T-cell (primary cell): ENCODE data around the gene CTSK. TPM values are rescaled to one million over a fixed set of nuclear protein-coding genes. Genes with fewer than 3 reads are reported as not detected.

Source experiments
- ATAC-seq, 4 experiments: fragments of 200-7000 bp in 3 of 4; fragments of 150-1000 bp in 1 of 4; cut with Tn5 transposase; replicated peaks in 1 of 4; 1 replicate in 3 of 4; 2 replicates in 1 of 4; pipeline ENCODE4 v1.10.0; 2021; ENCODE audit warnings: moderate library complexity in 3 of 4, mild to moderate bottlenecking in 2 of 4, moderate number of reproducible peaks in 1 of 4
- CTCF ChIA-PET, 2 donors: fragments of 300-600 bp; sonication (Branson Sonifier 250); formaldehyde crosslinking; loops; one replicate each; lab custom pipeline; 2022; ENCODE audit warnings: antibody characterized with exemption in 2 of 2; lab: Charles Lee
- POLR2A ChIA-PET, 2 donors: fragments of 300-600 bp; sonication (Branson Sonifier 250); formaldehyde crosslinking; loops; one replicate each; lab custom pipeline; 2022; ENCODE audit warnings: antibody characterized with exemption in 2 of 2; lab: Charles Lee
- DNase-seq, 35 experiments: peaks; one replicate each; pipeline versions ENCODE4 v3.0.0 to v3.0.0-alpha.2; 2013 to 2023
- H3K27ac ChIP-seq: one replicate; pipeline ENCODE4 v1.5.1; 2013; ENCODE audit warnings: low read length
- H3K27me3 ChIP-seq, 2 experiments: replicated peaks in 1 of 2; 1 replicate in 1 of 2; 2 replicates in 1 of 2; pipeline versions ENCODE4 v1.6.1 to v1.7.0; 2013; ENCODE audit warnings: low read length in 1 of 2, mixed read lengths in 1 of 2; ENCODE audit not compliant: control insufficient read depth in 2 of 2, insufficient read depth in 2 of 2; ENCODE audit errors: extremely low read depth in 1 of 2
- H3K36me3 ChIP-seq, 2 donors: 1 replicate in 1 of 2; 2 replicates in 1 of 2; pipeline versions ENCODE4 v1.6.1 to v1.7.0; 2013; ENCODE audit warnings: low read length in 1 of 2; ENCODE audit not compliant: control insufficient read depth in 2 of 2, insufficient read depth in 1 of 2; ENCODE audit errors: extremely low read depth in 1 of 2
- H3K4me1 ChIP-seq, 2 experiments: 1 replicate in 1 of 2; 2 replicates in 1 of 2; pipeline versions ENCODE4 v1.6.1 to v1.7.0; 2013; ENCODE audit warnings: low read length in 2 of 2, mixed read lengths in 1 of 2; ENCODE audit not compliant: insufficient read depth in 2 of 2, control insufficient read depth in 1 of 2; ENCODE audit errors: extremely low read depth in 1 of 2
- H3K4me3 ChIP-seq, 2 donors: 1 replicate in 1 of 2; 2 replicates in 1 of 2; pipeline versions ENCODE4 v1.5.1 to v1.7.0; 2013; ENCODE audit warnings: mild to moderate bottlenecking in 2 of 2, low read length in 1 of 2, moderate library complexity in 1 of 2; ENCODE audit not compliant: control insufficient read depth in 1 of 2; ENCODE audit errors: extremely low read depth in 1 of 2
- H3K9me3 ChIP-seq: 2 replicates; pipeline ENCODE4 v1.7.0; 2013
- H3K27ac Mint-ChIP-seq, 2 donors: one replicate each; pipeline ENCODE4 v1.8.0; 2020 to 2021; ENCODE audit warnings: mild to moderate bottlenecking in 2 of 2, mixed read lengths in 2 of 2
- H3K27me3 Mint-ChIP-seq, 2 donors: one replicate each; pipeline ENCODE4 v1.8.0; 2021 to 2022; ENCODE audit warnings: mixed read lengths in 2 of 2
- H3K36me3 Mint-ChIP-seq: one replicate; pipeline ENCODE4 v1.8.0; 2021; ENCODE audit warnings: mixed read lengths
- H3K4me1 Mint-ChIP-seq, 3 donors: one replicate each; pipeline ENCODE4 v1.8.0; 2020 to 2022; ENCODE audit warnings: mixed read lengths in 3 of 3, mild to moderate bottlenecking in 1 of 3
- H3K4me3 Mint-ChIP-seq, 3 donors: one replicate each; pipeline ENCODE4 v1.8.0; 2020 to 2022; ENCODE audit warnings: mild to moderate bottlenecking in 3 of 3, mixed read lengths in 3 of 3, moderate library complexity in 3 of 3
- H3K9me3 Mint-ChIP-seq, 3 donors: one replicate each; pipeline ENCODE4 v1.8.0; 2020 to 2022; ENCODE audit warnings: mixed read lengths in 3 of 3
- WGBS: methylation state at CpG from one replicate; pipeline ENCODE4 v1.1.5; 2013; ENCODE audit warnings: missing lambda C conversion rate; ENCODE audit not compliant: insufficient coverage; 5-methylcytosine and 5-hydroxymethylcytosine counted together
- total RNA-seq, 35 experiments: library from RNA in 6 of 35; stranded (reverse) in 6 of 35; fragments of 120-200 nt in 1 of 35; gene quantifications; one replicate each; pipeline versions ENCODE4 v1.2.1 to v1.2.4 and lab custom pipeline; 2013 to 2026

CTSK gene
- total RNA-seq, 5 donors from 2014 or later (not counting 1 experiment from before 2014, with no cell fraction given), result 6.1 to 14.1 (median 7.3) TPM

- POLR2A ChIA-PET, result no interaction called here
- H3K27me3 Mint-ChIP-seq, result no peaks in the 10 kb centered on the region
Measured at GRCh38 chr1:150829751-150830150, 21.7 kb upstream of the CTSK start.

GRCh38 chr1:150826299-150826698 is 18.2 kb upstream of the CTSK start:
- ChIA-PET CTCF (interaction anchor here in 1 of 2 donors (1.0 kb wide), 1 partner anchor 96 kb away, joined by 3 read pairs; no protein-coding TSS in a partner anchor), POLR2A (interaction anchor here (0.6 to 0.7 kb wide), 2 partner anchors 14 to 843 kb away, joined by 3 to 4 read pairs; no protein-coding TSS in a partner anchor)
- H3K4me1 ChIP-seq, result no peaks in the 10 kb centered on the region
- Mint-ChIP-seq H3K36me3 (peaks cover 36% of the 10 kb centered on the region), H3K4me1 (no peaks in the 10 kb centered on the region), H3K27ac (no peak overlapping the region), H3K9me3 (no peaks in the 10 kb centered on the region), H3K27me3 (no peaks in the 10 kb centered on the region), H3K4me3 (no peak overlapping the region)
- DNase-seq (no peak), ATAC-seq (no peak)
- H3K9me3 ChIP-seq, result no peaks in the 10 kb centered on the region
- H3K4me3 ChIP-seq, result no peak overlapping the region
- H3K27me3 ChIP-seq, result no peaks in the 10 kb centered on the region
- no CpG with 5 or more reads among the region's 1 CpG for WGBS
- H3K27ac ChIP-seq, result no peak overlapping the region
- peaks cover 0 to 49% of the 10 kb centered on the region in 2 donors for H3K36me3 ChIP-seq

More at GRCh38 chr1:150829751-150830150, 21.7 kb upstream of the CTSK start:
- DNase-seq, result no peak
- H3K27ac ChIP-seq, result no peak overlapping the region
- Mint-ChIP-seq H3K4me3 (no peak overlapping the region), H3K4me1 (peaks cover 0 to 4% (median 0%) of the 10 kb centered on the region in 3 donors), H3K36me3 (peaks cover 54% of the 10 kb centered on the region), H3K27ac (no peak overlapping the region), H3K9me3 (no peaks in the 10 kb centered on the region)
- peaks cover 0 to 62% of the 10 kb centered on the region in 2 donors for H3K36me3 ChIP-seq
- no peaks in the 10 kb centered on the region for H3K27me3 ChIP-seq
- ATAC-seq, result no peak
- 92% methylated on average over 5 of the region's 7 CpGs for WGBS
- H3K9me3 ChIP-seq, result no peaks in the 10 kb centered on the region
- no peaks in the 10 kb centered on the region for H3K4me1 ChIP-seq
- H3K4me3 ChIP-seq, result no peak overlapping the region
- CTCF ChIA-PET, result no interaction called here

GRCh38 chr1:150820730-150821512 is 12.9 kb upstream of the CTSK start:
- no peaks in the 10 kb centered on the region for H3K4me1 ChIP-seq
- peaks cover 6 to 51% of the 10 kb centered on the region in 2 donors for H3K36me3 ChIP-seq
- H3K27me3 Mint-ChIP-seq, result no peaks in the 10 kb centered on the region
- no peak for DNase-seq
- POLR2A ChIA-PET, result no interaction called here
- H3K4me1 Mint-ChIP-seq, result no peaks in the 10 kb centered on the region
- no peak overlapping the region for H3K4me3 ChIP-seq
- H3K27ac Mint-ChIP-seq, result peak overlapping the region in 1 of 2 donors; percentile 23
- no peaks in the 10 kb centered on the region for H3K9me3 ChIP-seq
- H3K27ac ChIP-seq, result no peak overlapping the region
- H3K36me3 Mint-ChIP-seq, result peaks cover 41% of the 10 kb centered on the region
- H3K27me3 ChIP-seq, result no peaks in the 10 kb centered on the region
- ATAC-seq, result no peak
- CTCF ChIA-PET, result interaction anchor here in 1 of 2 donors (0.6 kb wide), 1 partner anchor 430 kb away, joined by 8 read pairs; no protein-coding TSS in a partner anchor
- no peaks in the 10 kb centered on the region for H3K9me3 Mint-ChIP-seq
- no peak overlapping the region for H3K4me3 Mint-ChIP-seq
- WGBS, result no CpG with 5 or more reads among the region's 7 CpGs

- ATAC-seq, result no peak
- Mint-ChIP-seq H3K27ac (no peak overlapping the region), H3K4me1 (no peaks in the 10 kb centered on the region), H3K4me3 (no peak overlapping the region), H3K27me3 (no peaks in the 10 kb centered on the region), H3K36me3 (peaks cover 39% of the 10 kb centered on the region), H3K9me3 (no peaks in the 10 kb centered on the region)
- Histone ChIP-seq H3K9me3 (no peaks in the 10 kb centered on the region), H3K27ac (no peak overlapping the region), H3K4me3 (no peak overlapping the region), H3K4me1 (no peaks in the 10 kb centered on the region), H3K36me3 (peaks cover 9 to 62% of the 10 kb centered on the region in 2 donors), H3K27me3 (no peaks in the 10 kb centered on the region)
- no CpG with 5 or more reads among the region's 4 CpGs for WGBS
- ChIA-PET CTCF (no interaction called here), POLR2A (interaction anchor here in 1 of 2 donors (0.7 kb wide), 1 partner anchor 144 kb away, joined by 4 read pairs; no protein-coding TSS in a partner anchor)
- DNase-seq, result no peak
Measured at GRCh38 chr1:150815871-150816270, 7.8 kb upstream of the CTSK start.

GRCh38 chr1:150813028-150813707 is 5.1 kb upstream of the CTSK start:
- H3K36me3 ChIP-seq, result peaks cover 3 to 60% of the 10 kb centered on the region in 2 donors
- no peaks in the 10 kb centered on the region for H3K27me3 Mint-ChIP-seq
- no peak overlapping the region for H3K27ac ChIP-seq
- 87% methylated on average over 5 of the region's 5 CpGs for WGBS
- H3K36me3 Mint-ChIP-seq, result peaks cover 26% of the 10 kb centered on the region
- H3K4me1 Mint-ChIP-seq, result peaks cover 1 to 3% (median 1%) of the 10 kb centered on the region in 3 donors
- H3K27me3 ChIP-seq, result no peaks in the 10 kb centered on the region
- no peaks in the 10 kb centered on the region for H3K9me3 Mint-ChIP-seq
- POLR2A ChIA-PET, result interaction anchor here in 1 of 2 donors (0.6 kb wide), 1 partner anchor 9 kb away, joined by 4 read pairs; no protein-coding TSS in a partner anchor
- H3K4me3 Mint-ChIP-seq, result no peak overlapping the region
- H3K27ac Mint-ChIP-seq, result no peak overlapping the region
- CTCF ChIA-PET, result no interaction called here
- no peaks in the 10 kb centered on the region for H3K4me1 ChIP-seq
- H3K4me3 ChIP-seq, result no peak overlapping the region
- H3K9me3 ChIP-seq, result no peaks in the 10 kb centered on the region
- DNase-seq (peak in 8 of 35 experiments; percentile 2 to 24 (median 4)), ATAC-seq (no peak)

- Mint-ChIP-seq H3K9me3 (no peaks in the 10 kb centered on the region), H3K4me3 (no peak overlapping the region), H3K4me1 (peaks cover 16 to 22% (median 16%) of the 10 kb centered on the region in 3 donors), H3K27ac (no peak overlapping the region), H3K36me3 (peaks cover 11% of the 10 kb centered on the region), H3K27me3 (no peaks in the 10 kb centered on the region)
- H3K4me1 ChIP-seq, result peaks cover 0 to 6% of the 10 kb centered on the region in 2 experiments
- no peaks in the 10 kb centered on the region for H3K27me3 ChIP-seq
- 90% methylated on average over 4 of the region's 9 CpGs for WGBS
- POLR2A ChIA-PET, result no interaction called here
- no peak overlapping the region for H3K4me3 ChIP-seq
- no peaks in the 10 kb centered on the region for H3K9me3 ChIP-seq
- DNase-seq (no peak), ATAC-seq (no peak)
- CTCF ChIA-PET, result interaction anchor here in 1 of 2 donors (0.6 kb wide), 2 partner anchors 22 to 429 kb away, joined by 3 read pairs; no protein-coding TSS in a partner anchor
- H3K27ac ChIP-seq, result no peak overlapping the region
- H3K36me3 ChIP-seq, result peaks cover 3 to 42% of the 10 kb centered on the region in 2 donors
Measured at GRCh38 chr1:150810958-150811659, 3.0 kb upstream of the CTSK start.
